Right lobe of liver (tissue), 6 donors: ENCODE data around the gene TPBGL. TPM values are rescaled to one million over a fixed set of nuclear protein-coding genes. Genes with fewer than 3 reads are reported as not detected.
A peak's percentile ranks its signal among the peaks of the same experiment; 100 is the strongest.

Experiments
- ATAC-seq, 4 donors: fragments of 200-7000 bp; cut with Tn5 transposase; one replicate each; pipeline ENCODE4 v1.9.1; 2020; ENCODE audit warnings: mild to moderate bottlenecking in 4 of 4, moderate library complexity in 4 of 4
- DNase-seq, 3 donors: peaks; one replicate each; pipeline ENCODE4 v3.0.0-alpha.2; 2020
- H3K27ac ChIP-seq, 3 donors: fragments of 200-600 bp; one replicate each; pipeline ENCODE4 v1.8.0; 2022
- H3K27me3 ChIP-seq, 2 donors: fragments of 200-600 bp; one replicate each; pipeline ENCODE4 v1.8.0; 2022
- H3K36me3 ChIP-seq, 4 donors: fragments of 200-600 bp; sonication (generic) in 1 of 4; one replicate each; pipeline versions ENCODE4 v1.5.1 to v1.8.0; 2017 to 2022; ENCODE audit warnings: control low read depth in 1 of 4
- H3K4me1 ChIP-seq, 4 donors: fragments of 200-600 bp; sonication (generic) in 1 of 4; one replicate each; pipeline versions ENCODE4 v1.5.1 to v1.8.0; 2017 to 2022; ENCODE audit warnings: control low read depth in 1 of 4
- H3K4me3 ChIP-seq, 3 donors: fragments of 200-600 bp; one replicate each; pipeline ENCODE4 v1.8.0; 2022
- H3K9me3 ChIP-seq, 4 donors: fragments of 200-600 bp; sonication (generic) in 1 of 4; one replicate each; pipeline versions ENCODE4 v1.5.1 to v1.8.0; 2017 to 2022; ENCODE audit warnings: control low read depth in 1 of 4
- POLR2A ChIP-seq: fragments of 450-650 bp; IDR thresholded peaks from one replicate; pipeline ENCODE4 v1.6.1; 2017; ENCODE audit warnings: antibody characterized with exemption, mild to moderate bottlenecking
- WGBS: methylation state at CpG from one replicate; pipeline ENCODE4 v1.1.6; 2018; ENCODE audit warnings: low coverage, low lambda C conversion rate; ENCODE audit not compliant: insufficient coverage; ENCODE audit errors: missing lambda C conversion rate; 5-methylcytosine and 5-hydroxymethylcytosine counted together
- intact Hi-C, 2 donors: fragments of 100-400 bp; cut with DNase I; formaldehyde crosslinking; loops; one replicate each; pipeline versions ENCODE4 v1.11.2 to v1.14.1; 2022
- total RNA-seq, 6 experiments: library from RNA; depleted of rRNA in 2 of 6; stranded (reverse); fragments of >200 nt in 2 of 6; fragmentation: NEBNext Ultra II Directional in 3 of 6; extraction: Animal tissue kit (Norgen Biotek cat#: 25700) in 3 of 6; gene quantifications; one replicate each; pipeline versions ENCODE4 v1.1.0 to v1.2.4, GENCODE V29; 2016 to 2023
- TF ChIP-seq, protein P1 (sequence below), 4 donors: fragments of 200-600 bp in 3 of 4; fragments of 450-650 bp in 1 of 4; IDR thresholded peaks; one replicate each; pipeline versions ENCODE4 v1.5.1 to v1.8.0; 2016 to 2022; ENCODE audit warnings: antibody characterized with exemption in 4 of 4, mild to moderate bottlenecking in 2 of 4
- donor health status: DM: no; HTN: yes; CAD: no.
- donor health status: DM: no; HTN: no; CAD: no.
- donor health status: DM: no; HTN: no; CAD: no.
- donor health status: DM: no; HTN: yes; CAD: no.
- donor health status: DM: no; HTN: yes; CAD: no.

TPBGL gene
- total RNA-seq, 6 experiments from 2014 or later, result not detected

GRCh38 chr11:75212411-75212810 lies 28.2 kb upstream of the TPBGL start:
- Histone ChIP-seq H3K4me1 (no peaks in the 10 kb centered on the region), H3K9me3 (no peaks in the 10 kb centered on the region), H3K4me3 (no peak overlapping the region), H3K27ac (no peak overlapping the region), H3K36me3 (no peaks in the 10 kb centered on the region), H3K27me3 (no peaks in the 10 kb centered on the region)
- no peak for DNase-seq
- TF ChIP-seq, protein P1, sequence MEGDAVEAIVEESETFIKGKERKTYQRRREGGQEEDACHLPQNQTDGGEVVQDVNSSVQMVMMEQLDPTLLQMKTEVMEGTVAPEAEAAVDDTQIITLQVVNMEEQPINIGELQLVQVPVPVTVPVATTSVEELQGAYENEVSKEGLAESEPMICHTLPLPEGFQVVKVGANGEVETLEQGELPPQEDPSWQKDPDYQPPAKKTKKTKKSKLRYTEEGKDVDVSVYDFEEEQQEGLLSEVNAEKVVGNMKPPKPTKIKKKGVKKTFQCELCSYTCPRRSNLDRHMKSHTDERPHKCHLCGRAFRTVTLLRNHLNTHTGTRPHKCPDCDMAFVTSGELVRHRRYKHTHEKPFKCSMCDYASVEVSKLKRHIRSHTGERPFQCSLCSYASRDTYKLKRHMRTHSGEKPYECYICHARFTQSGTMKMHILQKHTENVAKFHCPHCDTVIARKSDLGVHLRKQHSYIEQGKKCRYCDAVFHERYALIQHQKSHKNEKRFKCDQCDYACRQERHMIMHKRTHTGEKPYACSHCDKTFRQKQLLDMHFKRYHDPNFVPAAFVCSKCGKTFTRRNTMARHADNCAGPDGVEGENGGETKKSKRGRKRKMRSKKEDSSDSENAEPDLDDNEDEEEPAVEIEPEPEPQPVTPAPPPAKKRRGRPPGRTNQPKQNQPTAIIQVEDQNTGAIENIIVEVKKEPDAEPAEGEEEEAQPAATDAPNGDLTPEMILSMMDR (IDR thresholded peaks at IDR 0.05), result no peak
- TF ChIP-seq POLR2A, result no peak
- intact Hi-C loops, result loop anchor here in 1 of 2 donors (5.0 kb wide), 1 partner anchor 35 kb away; no protein-coding TSS in a partner anchor
- peak in 1 of 4 donors; percentile 16 for ATAC-seq
- 45% methylated on average over 5 of the region's 5 CpGs for WGBS

- WGBS, result 3% methylated on average over 8 of the region's 8 CpGs
- H3K4me1 ChIP-seq, result no peaks in the 10 kb centered on the region
- no peaks in the 10 kb centered on the region for H3K9me3 ChIP-seq
- peak; percentile 71 to 80 (median 74) for DNase-seq
- H3K27ac ChIP-seq, result no peak overlapping the region
- intact Hi-C loops, result loop anchor here in 1 of 2 donors (5.0 kb wide), 1 partner anchor 33 kb away; no protein-coding TSS in a partner anchor
- ATAC-seq, result peak; percentile 81 to 92 (median 86)
- H3K27me3 ChIP-seq, result no peaks in the 10 kb centered on the region
- TF ChIP-seq, protein P1 (IDR thresholded peaks at IDR 0.05), result peak in 1 of 4 donors; percentile 20
- TF ChIP-seq POLR2A, result no peak
- no peak overlapping the region for H3K4me3 ChIP-seq
- H3K36me3 ChIP-seq, result no peaks in the 10 kb centered on the region
Observed at GRCh38 chr11:75214411-75214821, 26.2 kb upstream of the TPBGL start.

DNA sequence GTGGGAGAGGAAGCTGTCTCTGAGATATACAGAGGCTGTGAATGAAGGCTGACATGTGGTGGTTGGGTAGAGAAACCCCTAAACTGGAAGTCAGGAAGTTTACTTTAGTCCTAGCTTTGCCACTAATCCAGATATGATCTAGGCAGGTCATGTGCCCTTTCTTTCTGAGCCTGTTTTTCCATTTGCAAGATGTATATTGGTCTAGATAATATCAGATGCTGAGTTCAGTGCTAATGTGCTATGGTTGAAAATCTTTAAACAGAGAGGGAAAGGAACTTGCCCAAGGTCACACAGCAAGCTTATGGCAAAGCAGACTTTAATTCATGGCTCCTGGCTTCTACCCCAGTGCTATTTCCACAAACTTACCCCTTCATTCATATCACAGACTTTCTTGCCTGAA lies 25.7 kb upstream of the TPBGL start:
- intact Hi-C loops, result loop anchor here in 1 of 2 donors (5.0 kb wide), 1 partner anchor 32 kb away; no protein-coding TSS in a partner anchor
- Histone ChIP-seq H3K27ac (no peak overlapping the region), H3K27me3 (no peaks in the 10 kb centered on the region), H3K4me3 (no peak overlapping the region), H3K9me3 (no peaks in the 10 kb centered on the region), H3K4me1 (no peaks in the 10 kb centered on the region), H3K36me3 (no peaks in the 10 kb centered on the region)
- ATAC-seq (no peak), DNase-seq (no peak)
- TF ChIP-seq, protein P1 (IDR thresholded peaks at IDR 0.05), result no peak

- DNase-seq (no peak), ATAC-seq (no peak)
- intact Hi-C loops, result no loop called here
- TF ChIP-seq POLR2A, result no peak
- TF ChIP-seq, protein P1 (IDR thresholded peaks at IDR 0.05), result no peak
- Histone ChIP-seq H3K27me3 (no peaks in the 10 kb centered on the region), H3K9me3 (no peaks in the 10 kb centered on the region), H3K4me3 (no peak overlapping the region), H3K27ac (no peak overlapping the region), H3K36me3 (no peaks in the 10 kb centered on the region), H3K4me1 (no peaks in the 10 kb centered on the region)
- 47% methylated on average over 2 of the region's 2 CpGs for WGBS
Observed at GRCh38 chr11:75219869-75220268, 20.7 kb upstream of the TPBGL start.
